Neuron (in vitro differentiated cells): ENCODE data around the gene ESD.

Experiments used
- H2AFZ ChIP-seq: one replicate; pipeline ENCODE4 v1.6.1; 2013; ENCODE audit warnings: low read depth, mild to moderate bottlenecking, inconsistent platforms, low read length, moderate library complexity
- H3K27me3 ChIP-seq: one replicate; pipeline ENCODE4 v1.6.1; 2013; ENCODE audit warnings: low read length; ENCODE audit not compliant: insufficient read depth
- H3K36me3 ChIP-seq: one replicate; pipeline ENCODE4 v1.6.1; 2013; ENCODE audit warnings: low read length; ENCODE audit not compliant: insufficient read depth
- H3K4me1 ChIP-seq: one replicate; pipeline ENCODE4 v1.6.1; 2013; ENCODE audit warnings: low read length; ENCODE audit not compliant: insufficient read depth
- H3K4me3 ChIP-seq: 2 replicates; pipeline ENCODE4 v1.5.1; 2013; ENCODE audit warnings: mild to moderate bottlenecking, low read length, moderate library complexity
- H3K9me3 ChIP-seq: one replicate; pipeline ENCODE4 v1.6.1; 2013; ENCODE audit warnings: low read length

ESD gene

GRCh38 chr13:46751811-46752635, 44.9 kb downstream of the ESD start:
- peaks cover 24% of the 10 kb centered on the region for H3K36me3 ChIP-seq

GRCh38 chr13:46749951-46750350, 47.0 kb downstream of the ESD start:
- peaks cover 4% of the 10 kb centered on the region for H3K4me1 ChIP-seq
- H3K4me3 ChIP-seq, result no peak overlapping the region
- no peak overlapping the region for H2AFZ ChIP-seq
- H3K36me3 ChIP-seq, result peaks cover 24% of the 10 kb centered on the region
- no peaks in the 10 kb centered on the region for H3K27me3 ChIP-seq
- no peaks in the 10 kb centered on the region for H3K9me3 ChIP-seq

More at GRCh38 chr13:46751811-46752635, 44.9 kb downstream of the ESD start:
- H3K4me1 ChIP-seq, result peaks cover 4% of the 10 kb centered on the region
- H3K27me3 ChIP-seq, result no peaks in the 10 kb centered on the region
- H3K9me3 ChIP-seq, result no peaks in the 10 kb centered on the region
- no peak overlapping the region for H2AFZ ChIP-seq
- no peak overlapping the region for H3K4me3 ChIP-seq

- H3K4me1 ChIP-seq, result peaks cover 4% of the 10 kb centered on the region
- H2AFZ ChIP-seq, result no peak overlapping the region
- no peak overlapping the region for H3K4me3 ChIP-seq
- H3K27me3 ChIP-seq, result no peaks in the 10 kb centered on the region
- peaks cover 24% of the 10 kb centered on the region for H3K36me3 ChIP-seq
- no peaks in the 10 kb centered on the region for H3K9me3 ChIP-seq
Measured at GRCh38 chr13:46748300-46748699, 48.7 kb downstream of the ESD start.

- Histone ChIP-seq H3K4me1 (peaks cover 4% of the 10 kb centered on the region), H3K4me3 (no peak overlapping the region), H3K9me3 (no peaks in the 10 kb centered on the region), H2AFZ (no peak overlapping the region), H3K36me3 (peaks cover 25% of the 10 kb centered on the region), H3K27me3 (no peaks in the 10 kb centered on the region)
Measured at GRCh38 chr13:46747031-46747820, 49.7 kb downstream of the ESD start.

- H2AFZ ChIP-seq, result no peak overlapping the region
- H3K9me3 ChIP-seq, result no peaks in the 10 kb centered on the region
- no peak overlapping the region for H3K4me3 ChIP-seq
- H3K4me1 ChIP-seq, result peaks cover 4% of the 10 kb centered on the region
- H3K27me3 ChIP-seq, result no peaks in the 10 kb centered on the region
- H3K36me3 ChIP-seq, result peaks cover 24% of the 10 kb centered on the region
Measured at GRCh38 chr13:46745706-46746105, 51.3 kb downstream of the ESD start.

- Histone ChIP-seq H3K27me3 (no peaks in the 10 kb centered on the region), H3K9me3 (no peaks in the 10 kb centered on the region), H2AFZ (no peak overlapping the region), H3K36me3 (peaks cover 18% of the 10 kb centered on the region), H3K4me1 (peaks cover 4% of the 10 kb centered on the region), H3K4me3 (no peak overlapping the region)
Measured at GRCh38 chr13:46745062-46745461, 51.9 kb downstream of the ESD start.

- H3K36me3 ChIP-seq, result peaks cover 16% of the 10 kb centered on the region
- H3K27me3 ChIP-seq, result no peaks in the 10 kb centered on the region
- H3K4me3 ChIP-seq, result no peak overlapping the region
- H3K9me3 ChIP-seq, result no peaks in the 10 kb centered on the region
- no peaks in the 10 kb centered on the region for H3K4me1 ChIP-seq
- no peak overlapping the region for H2AFZ ChIP-seq
Measured at GRCh38 chr13:46743191-46743590, 53.8 kb downstream of the ESD start.

- Histone ChIP-seq H3K9me3 (no peaks in the 10 kb centered on the region), H2AFZ (no peak overlapping the region), H3K36me3 (peaks cover 18% of the 10 kb centered on the region), H3K4me1 (peaks cover 2% of the 10 kb centered on the region), H3K4me3 (no peak overlapping the region), H3K27me3 (no peaks in the 10 kb centered on the region)
Measured at GRCh38 chr13:46739447-46740098, 57.4 kb downstream of the ESD start.

- no peak overlapping the region for H2AFZ ChIP-seq
- no peaks in the 10 kb centered on the region for H3K27me3 ChIP-seq
- no peaks in the 10 kb centered on the region for H3K9me3 ChIP-seq
- no peak overlapping the region for H3K4me3 ChIP-seq
- peaks cover 2% of the 10 kb centered on the region for H3K4me1 ChIP-seq
- H3K36me3 ChIP-seq, result peaks cover 18% of the 10 kb centered on the region
Measured at GRCh38 chr13:46738766-46739165, 58.2 kb downstream of the ESD start.

- no peaks in the 10 kb centered on the region for H3K9me3 ChIP-seq
- H3K4me3 ChIP-seq, result no peak overlapping the region
- no peaks in the 10 kb centered on the region for H3K27me3 ChIP-seq
- H3K36me3 ChIP-seq, result peaks cover 21% of the 10 kb centered on the region
- peaks cover 2% of the 10 kb centered on the region for H3K4me1 ChIP-seq
- H2AFZ ChIP-seq, result no peak overlapping the region
Measured at GRCh38 chr13:46738055-46738454, 58.9 kb downstream of the ESD start.

- Histone ChIP-seq H3K9me3 (no peaks in the 10 kb centered on the region), H3K4me3 (no peak overlapping the region), H3K27me3 (no peaks in the 10 kb centered on the region), H2AFZ (no peak overlapping the region), H3K4me1 (peaks cover 2% of the 10 kb centered on the region), H3K36me3 (peaks cover 24% of the 10 kb centered on the region)
Measured at GRCh38 chr13:46736541-46737310, 60.2 kb downstream of the ESD start.

GRCh38 chr13:46735425-46735824, 61.5 kb downstream of the ESD start:
- Histone ChIP-seq H2AFZ (no peak overlapping the region), H3K36me3 (peaks cover 22% of the 10 kb centered on the region), H3K9me3 (no peaks in the 10 kb centered on the region), H3K27me3 (no peaks in the 10 kb centered on the region), H3K4me1 (peaks cover 2% of the 10 kb centered on the region), H3K4me3 (no peak overlapping the region)
